ENCODE data around the gene ASIP. TPM values are rescaled to one million over a fixed set of nuclear protein-coding genes. Genes with fewer than 3 reads are reported as not detected.
"Not testable (repeated sequence)": the region's sequence is repeated elsewhere in the genome, so short reads cannot be mapped to it uniquely, and the experiment has no call there.

Gene ASIP, protein sequence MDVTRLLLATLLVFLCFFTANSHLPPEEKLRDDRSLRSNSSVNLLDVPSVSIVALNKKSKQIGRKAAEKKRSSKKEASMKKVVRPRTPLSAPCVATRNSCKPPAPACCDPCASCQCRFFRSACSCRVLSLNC
- not detected for total RNA-seq

DNA sequence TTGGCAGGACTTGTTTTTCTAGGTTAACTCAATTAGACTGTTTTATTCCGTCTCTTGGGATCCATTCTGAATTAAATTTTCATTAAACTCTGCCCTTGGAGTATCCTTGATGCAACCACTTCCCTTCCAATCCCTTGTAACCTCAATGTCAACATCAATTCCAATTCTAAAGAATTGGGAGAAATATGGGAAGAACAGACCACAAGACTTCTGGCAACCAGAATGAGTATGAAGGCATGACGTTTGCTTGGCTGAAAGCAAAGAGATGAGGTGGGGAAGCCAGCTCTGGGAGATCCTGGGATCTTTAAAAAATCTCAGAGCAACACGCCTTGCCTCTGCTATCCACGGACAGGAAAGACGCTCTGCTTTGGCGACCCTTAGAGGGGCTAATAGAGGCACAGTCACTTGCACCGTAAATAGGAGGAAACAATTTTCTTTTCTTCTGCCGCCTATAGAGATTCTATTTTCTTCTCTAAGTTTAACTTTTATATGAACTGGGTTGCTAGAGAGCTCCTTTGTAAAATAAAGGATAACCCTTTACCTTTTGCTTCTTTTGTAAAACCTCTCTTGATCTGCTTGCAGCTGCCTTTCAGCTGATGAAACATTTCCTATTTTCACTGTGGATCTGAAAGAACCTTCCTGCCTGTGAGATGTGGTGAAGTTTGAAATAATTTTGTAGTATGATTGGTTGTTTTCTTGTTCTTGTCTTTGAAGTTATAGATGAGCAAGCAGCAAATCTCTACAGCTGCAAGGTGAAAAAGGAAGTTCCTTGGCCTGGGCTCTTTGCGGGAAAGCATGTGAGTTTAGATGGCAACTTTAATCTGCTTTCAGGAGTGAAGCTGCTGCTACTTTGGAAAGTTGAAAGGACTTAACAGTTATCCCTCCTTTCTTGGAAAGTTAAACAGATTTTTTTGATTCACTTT lies at the start of gene ASIP:
Gene ASIP, plus strand, starts transcription at position 731 of the 923 bp plus-strand sequence. CDS start 18,952 bp downstream, outside the sequence.
- peaks cover 9 to 14% of the 10 kb centered on the region in 2 donors for H3K36me3 Mint-ChIP-seq (ENCODE audit: insufficient read depth in 2 of 2)
- H3K4me3 Mint-ChIP-seq: peak within 1 kb of the TSS; percentile 49 to 64
- H3K27me3 Mint-ChIP-seq (ENCODE audit: low read depth): no peaks in the 10 kb centered on the region
- peaks cover 15% of the 10 kb centered on the region for H3K4me1 Mint-ChIP-seq (ENCODE audit: low read depth)
- DNase-seq (no peak), ATAC-seq (replicated peaks in 1 of 2) (peak in 1 of 2 donors; percentile 40)
- H3K27ac Mint-ChIP-seq: peak within 1 kb of the TSS; percentile 15
- H3K9me3 Mint-ChIP-seq: peaks cover 5 to 11% of the 10 kb centered on the region in 2 donors

DNA sequence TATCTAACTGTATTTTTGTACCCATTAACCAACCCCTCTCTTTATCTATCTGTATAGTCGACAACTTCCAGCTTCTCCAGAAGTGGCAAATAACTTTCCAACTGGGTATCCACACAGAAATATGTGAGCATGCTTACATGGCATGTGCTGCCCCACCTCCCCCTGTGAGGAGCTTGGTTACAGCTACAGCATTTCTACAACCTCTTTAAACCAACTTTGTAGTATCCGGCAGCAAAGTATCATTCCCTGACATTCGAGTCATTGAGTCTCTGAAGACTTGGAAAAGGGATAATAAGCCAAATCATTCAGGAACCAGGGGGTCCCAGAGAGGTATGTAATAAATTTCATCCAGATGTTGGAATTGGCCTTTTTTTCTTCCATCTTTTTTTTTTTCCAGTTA lies 48.2 kb upstream of the ASIP start:
- no peak overlapping the region for H3K4me3 Mint-ChIP-seq
- no peaks in the 10 kb centered on the region for H3K9me3 Mint-ChIP-seq
- H3K4me1 Mint-ChIP-seq (ENCODE audit: low read depth): no peaks in the 10 kb centered on the region
- no peak for ATAC-seq (replicated peaks in 1 of 2)
- no peak for DNase-seq
- no peaks in the 10 kb centered on the region for H3K36me3 Mint-ChIP-seq (ENCODE audit: insufficient read depth in 2 of 2)
- no peak overlapping the region for H3K27ac Mint-ChIP-seq
- H3K27me3 Mint-ChIP-seq (ENCODE audit: low read depth): peaks cover 21% of the 10 kb centered on the region

DNA sequence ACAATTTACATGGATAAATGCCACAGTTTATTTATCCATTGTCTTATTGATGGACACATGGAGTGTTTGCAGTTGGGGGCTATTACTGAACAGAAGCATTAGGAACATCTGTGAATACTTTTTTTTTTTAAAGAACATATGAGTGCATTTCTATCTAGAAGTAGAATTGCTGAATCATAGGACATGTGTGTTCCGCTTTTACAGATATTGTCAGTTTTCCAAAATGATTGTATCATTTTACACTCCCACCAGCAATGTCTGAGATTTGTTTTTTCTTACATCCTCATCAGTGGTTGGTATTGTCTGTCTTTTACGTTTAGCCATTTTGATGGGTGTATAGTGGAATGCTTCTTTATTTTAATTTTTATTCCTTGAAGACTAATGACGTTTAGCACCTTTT lies 42.0 kb upstream of the ASIP start:
- Mint-ChIP-seq H3K27ac (no peak overlapping the region), H3K9me3 (no peaks in the 10 kb centered on the region), H3K4me3 (no peak overlapping the region), H3K27me3 (ENCODE audit: low read depth) (peaks cover 10% of the 10 kb centered on the region), H3K36me3 (ENCODE audit: insufficient read depth in 2 of 2) (no peaks in the 10 kb centered on the region), H3K4me1 (ENCODE audit: low read depth) (no peaks in the 10 kb centered on the region)
- no peak for DNase-seq
- no peak for ATAC-seq (replicated peaks in 1 of 2)

DNA sequence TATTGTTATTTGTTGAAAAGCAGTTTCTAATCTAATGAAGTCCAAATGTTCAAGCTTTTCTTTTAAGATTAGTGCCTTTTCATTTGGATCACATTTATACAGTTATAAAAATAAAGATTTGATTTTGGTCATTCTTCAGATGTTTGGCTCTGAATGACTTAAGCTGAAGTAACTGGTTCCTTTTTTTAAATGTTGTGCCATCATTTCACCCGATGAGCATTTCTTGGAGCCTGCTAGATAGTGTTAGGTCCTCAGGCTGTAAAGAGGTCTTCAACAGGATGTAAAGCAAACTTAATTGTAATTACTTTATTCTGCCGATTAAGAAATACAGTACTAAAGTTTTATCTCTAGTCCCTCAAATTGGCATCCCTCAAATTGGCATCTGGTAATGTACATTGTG lies 41.2 kb upstream of the ASIP start:
- Mint-ChIP-seq H3K36me3 (ENCODE audit: insufficient read depth in 2 of 2) (no peaks in the 10 kb centered on the region), H3K4me3 (no peak overlapping the region), H3K9me3 (no peaks in the 10 kb centered on the region), H3K27me3 (ENCODE audit: low read depth) (peaks cover 8% of the 10 kb centered on the region), H3K27ac (no peak overlapping the region), H3K4me1 (ENCODE audit: low read depth) (no peaks in the 10 kb centered on the region)
- no peak for ATAC-seq (replicated peaks in 1 of 2)
- no peak for DNase-seq

DNA sequence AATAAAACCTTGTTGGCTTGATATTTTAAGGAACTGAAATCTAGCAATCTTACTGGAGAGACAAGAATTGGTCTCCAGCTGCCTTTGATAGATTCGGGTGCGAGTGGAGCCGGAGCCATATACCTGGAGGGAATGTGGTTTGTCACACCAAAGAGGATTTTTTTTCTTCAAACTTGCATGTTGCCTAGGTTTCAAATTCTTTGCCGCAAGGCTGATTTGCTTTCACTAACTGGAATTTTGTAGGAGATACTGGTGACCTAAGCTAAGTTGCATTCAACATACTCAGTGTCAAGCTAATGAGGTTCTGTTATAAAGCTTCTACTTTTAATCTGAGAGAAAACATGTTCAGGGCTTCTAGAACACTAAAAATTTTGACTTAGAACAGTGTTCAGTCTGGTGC lies 39.7 kb upstream of the ASIP start:
- H3K27me3 Mint-ChIP-seq (ENCODE audit: low read depth): no peaks in the 10 kb centered on the region
- H3K27ac Mint-ChIP-seq: no peak overlapping the region
- H3K4me1 Mint-ChIP-seq (ENCODE audit: low read depth): no peaks in the 10 kb centered on the region
- no peak overlapping the region for H3K4me3 Mint-ChIP-seq
- H3K9me3 Mint-ChIP-seq: no peaks in the 10 kb centered on the region
- DNase-seq: no peak
- ATAC-seq (replicated peaks in 1 of 2): no peak
- no peaks in the 10 kb centered on the region for H3K36me3 Mint-ChIP-seq (ENCODE audit: insufficient read depth in 2 of 2)

DNA sequence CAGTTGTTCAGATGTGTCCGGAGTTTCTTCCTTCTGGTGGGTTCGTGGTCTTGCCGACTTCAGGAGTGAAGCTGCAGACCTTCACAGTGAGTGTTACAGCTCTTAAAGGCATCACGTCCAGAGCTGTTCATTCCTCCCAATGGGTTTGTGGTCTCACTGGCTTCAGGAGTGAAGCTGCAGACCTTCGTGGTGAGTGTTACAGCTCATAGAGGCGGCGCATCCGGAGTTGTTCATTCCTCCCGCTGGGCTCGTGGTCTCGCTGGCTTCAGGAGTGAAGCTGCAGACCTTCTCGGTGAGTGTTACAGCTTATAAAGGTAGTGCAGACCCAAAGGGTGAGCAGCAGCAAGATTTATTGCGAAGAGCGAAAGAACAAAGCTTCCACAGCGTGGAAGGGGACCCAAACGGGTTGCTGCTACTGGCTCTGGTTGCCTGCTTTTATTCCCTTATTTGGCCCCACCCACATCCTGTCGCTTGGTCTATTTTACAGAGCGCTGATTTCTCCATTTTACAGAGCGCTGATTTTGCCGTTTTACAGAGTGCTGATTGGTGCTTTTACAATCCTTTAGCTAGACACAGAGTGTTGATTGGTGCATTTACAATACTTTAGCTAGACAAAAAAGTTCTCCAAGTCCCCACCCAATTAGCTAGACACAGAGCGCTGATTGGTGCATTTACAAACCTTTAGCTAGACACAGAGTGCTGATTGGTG lies 35.9 kb upstream of the ASIP start:
- peak overlapping the region; percentile 64 to 65 for H3K4me3 Mint-ChIP-seq
- H3K36me3 Mint-ChIP-seq (ENCODE audit: insufficient read depth in 2 of 2); H3K27ac Mint-ChIP-seq; H3K9me3 Mint-ChIP-seq; H3K4me1 Mint-ChIP-seq (ENCODE audit: low read depth); H3K27me3 Mint-ChIP-seq (ENCODE audit: low read depth): not testable (repeated sequence)
- ATAC-seq (replicated peaks in 1 of 2): peak; percentile 25 to 37
- peak; percentile 5 to 12 for DNase-seq

DNA sequence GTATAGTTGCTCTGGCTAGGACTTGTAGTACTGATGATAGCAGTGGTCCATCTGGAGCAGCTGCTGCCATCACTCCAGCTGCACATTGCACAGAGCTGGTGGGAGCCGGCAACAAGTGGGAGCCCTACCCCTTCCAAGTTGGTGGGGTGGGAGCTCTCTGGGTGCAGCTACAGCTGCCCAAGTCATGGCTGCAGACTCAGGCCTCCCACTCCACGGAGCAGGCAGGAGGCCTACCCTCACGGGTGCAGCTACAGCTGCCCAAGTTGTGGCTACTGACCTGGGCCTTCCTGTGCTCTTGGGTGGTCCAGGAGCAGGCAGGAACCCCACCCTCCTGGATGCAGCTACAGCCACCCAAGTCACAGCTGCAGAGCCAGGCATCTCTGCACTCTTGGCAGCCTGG lies 32.1 kb upstream of the ASIP start:
- no peaks in the 10 kb centered on the region for H3K27me3 Mint-ChIP-seq (ENCODE audit: low read depth)
- ATAC-seq (replicated peaks in 1 of 2) (no peak), DNase-seq (no peak)
- H3K4me1 Mint-ChIP-seq (ENCODE audit: low read depth): no peaks in the 10 kb centered on the region
- H3K9me3 Mint-ChIP-seq: no peaks in the 10 kb centered on the region
- no peak overlapping the region for H3K27ac Mint-ChIP-seq
- H3K36me3 Mint-ChIP-seq (ENCODE audit: insufficient read depth in 2 of 2): peaks cover 0 to 7% of the 10 kb centered on the region in 2 donors
- H3K4me3 Mint-ChIP-seq: no peak overlapping the region

DNA sequence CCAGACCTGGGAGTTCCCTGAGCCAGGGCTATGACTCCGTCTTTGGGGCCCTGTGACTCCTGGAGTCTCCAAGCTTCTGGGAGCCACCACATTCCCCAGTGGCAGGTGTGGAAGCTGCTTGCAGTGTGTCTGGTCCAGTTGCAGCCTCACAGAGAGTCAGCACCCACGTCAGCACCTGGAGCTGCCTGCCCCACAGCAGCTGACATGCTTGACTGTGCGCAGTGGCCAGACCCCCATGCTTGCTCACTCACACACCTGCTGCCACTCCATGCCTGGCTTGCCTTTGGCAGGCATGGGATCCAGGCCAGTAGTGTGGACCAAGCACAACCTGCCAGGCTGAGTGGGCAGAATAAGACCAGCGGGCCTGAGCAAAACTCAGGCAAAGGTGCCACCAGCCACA lies 31.0 kb upstream of the ASIP start:
- peaks cover 0 to 7% of the 10 kb centered on the region in 2 donors for H3K36me3 Mint-ChIP-seq (ENCODE audit: insufficient read depth in 2 of 2)
- no peaks in the 10 kb centered on the region for H3K27me3 Mint-ChIP-seq (ENCODE audit: low read depth)
- H3K27ac Mint-ChIP-seq: no peak overlapping the region
- H3K4me3 Mint-ChIP-seq: no peak overlapping the region
- no peak for DNase-seq
- no peak for ATAC-seq (replicated peaks in 1 of 2)
- no peaks in the 10 kb centered on the region for H3K4me1 Mint-ChIP-seq (ENCODE audit: low read depth)
- H3K9me3 Mint-ChIP-seq: no peaks in the 10 kb centered on the region

DNA sequence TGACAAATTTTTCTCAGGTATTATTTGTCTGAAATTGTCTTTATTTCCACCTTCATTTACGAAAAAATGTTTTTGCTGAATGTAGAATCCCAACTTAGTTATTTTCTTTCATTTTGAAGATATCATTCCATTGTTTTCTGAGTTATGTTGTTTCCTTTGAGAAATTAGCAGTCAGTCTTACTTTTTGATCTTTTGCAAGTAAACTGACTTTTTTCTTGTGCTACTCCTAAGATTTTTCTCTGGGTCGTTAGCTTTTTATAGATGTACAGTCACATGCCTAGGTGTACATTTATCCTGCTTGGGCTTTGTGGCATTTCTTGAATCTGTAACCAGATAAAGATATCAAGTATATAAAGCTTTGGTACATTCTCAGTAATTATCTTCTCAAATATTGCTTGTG lies 29.6 kb upstream of the ASIP start:
- no peak for DNase-seq
- no peak overlapping the region for H3K27ac Mint-ChIP-seq
- H3K4me1 Mint-ChIP-seq (ENCODE audit: low read depth): no peaks in the 10 kb centered on the region
- H3K4me3 Mint-ChIP-seq: no peak overlapping the region
- H3K9me3 Mint-ChIP-seq: no peaks in the 10 kb centered on the region
- ATAC-seq (replicated peaks in 1 of 2): no peak
- no peaks in the 10 kb centered on the region for H3K27me3 Mint-ChIP-seq (ENCODE audit: low read depth)
- peaks cover 0 to 7% of the 10 kb centered on the region in 2 donors for H3K36me3 Mint-ChIP-seq (ENCODE audit: insufficient read depth in 2 of 2)

DNA sequence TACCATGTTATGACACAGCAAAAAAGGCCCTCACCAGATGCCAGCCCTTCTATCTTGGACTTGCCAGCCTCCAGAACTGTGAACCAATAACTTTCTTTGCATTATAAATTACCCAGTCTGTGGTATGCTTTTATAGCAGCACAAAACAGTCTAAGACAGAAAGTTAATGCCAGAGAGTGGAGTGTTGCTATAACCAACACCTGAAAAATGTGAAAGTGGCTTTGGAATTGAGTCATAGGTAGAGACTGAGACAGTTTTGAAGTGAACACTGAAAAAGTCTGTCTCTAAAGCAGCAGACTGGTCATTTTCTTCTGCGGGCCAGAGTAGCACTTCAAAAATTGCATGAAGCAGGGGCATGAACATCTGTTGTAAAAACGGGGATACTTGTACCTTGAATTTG lies 28.0 kb upstream of the ASIP start:
- peaks cover 7% of the 10 kb centered on the region for H3K27me3 Mint-ChIP-seq (ENCODE audit: low read depth)
- H3K9me3 Mint-ChIP-seq: no peaks in the 10 kb centered on the region
- H3K27ac Mint-ChIP-seq: no peak overlapping the region
- no peak for DNase-seq
- ATAC-seq (replicated peaks in 1 of 2): peak; percentile 39 to 64
- H3K36me3 Mint-ChIP-seq (ENCODE audit: insufficient read depth in 2 of 2): peaks cover 0 to 7% of the 10 kb centered on the region in 2 donors
- no peaks in the 10 kb centered on the region for H3K4me1 Mint-ChIP-seq (ENCODE audit: low read depth)
- no peak overlapping the region for H3K4me3 Mint-ChIP-seq

DNA sequence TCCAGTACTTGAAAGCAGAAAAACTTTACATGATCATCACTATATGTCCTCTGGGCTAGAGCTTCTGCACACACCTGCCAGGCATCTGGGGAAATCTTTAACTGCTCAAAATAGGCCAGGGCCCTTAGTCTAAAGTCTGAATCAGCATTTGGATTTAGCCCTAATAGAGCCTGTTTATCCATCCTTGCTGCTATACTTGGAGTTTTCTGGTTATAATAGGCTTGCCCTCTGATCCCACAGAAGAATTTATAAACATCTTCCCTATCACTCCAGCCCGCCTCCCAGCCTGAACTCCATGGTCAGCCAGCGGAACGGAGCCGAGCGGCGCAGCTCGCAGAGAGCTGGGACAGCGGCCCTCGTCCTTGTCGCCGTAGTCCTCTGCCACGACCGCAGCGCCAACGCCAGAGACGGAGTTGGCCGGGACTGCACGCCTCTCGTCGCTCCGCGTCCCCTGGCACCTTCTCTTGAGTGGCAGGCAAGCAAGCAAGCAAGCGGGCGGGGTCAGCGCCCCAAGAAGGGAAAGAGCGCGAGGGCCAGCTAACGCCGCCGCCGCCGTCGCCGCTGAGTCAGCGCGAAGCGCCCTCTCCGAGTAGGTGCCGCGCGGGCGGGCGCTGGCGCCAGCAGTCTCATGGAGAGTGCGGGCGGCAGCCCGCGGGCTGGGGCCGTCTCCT lies 25.4 kb upstream of the ASIP start:
- ATAC-seq (replicated peaks in 1 of 2): peak; percentile 95 to 96
- no peaks in the 10 kb centered on the region for H3K9me3 Mint-ChIP-seq
- peaks cover 0 to 7% of the 10 kb centered on the region in 2 donors for H3K36me3 Mint-ChIP-seq (ENCODE audit: insufficient read depth in 2 of 2)
- peak; percentile 69 to 76 for DNase-seq
- H3K4me3 Mint-ChIP-seq: peak overlapping the region; percentile 80 to 83
- peaks cover 30% of the 10 kb centered on the region for H3K27me3 Mint-ChIP-seq (ENCODE audit: low read depth)
- H3K4me1 Mint-ChIP-seq (ENCODE audit: low read depth): peaks cover 8% of the 10 kb centered on the region
- H3K27ac Mint-ChIP-seq: no peak overlapping the region

DNA sequence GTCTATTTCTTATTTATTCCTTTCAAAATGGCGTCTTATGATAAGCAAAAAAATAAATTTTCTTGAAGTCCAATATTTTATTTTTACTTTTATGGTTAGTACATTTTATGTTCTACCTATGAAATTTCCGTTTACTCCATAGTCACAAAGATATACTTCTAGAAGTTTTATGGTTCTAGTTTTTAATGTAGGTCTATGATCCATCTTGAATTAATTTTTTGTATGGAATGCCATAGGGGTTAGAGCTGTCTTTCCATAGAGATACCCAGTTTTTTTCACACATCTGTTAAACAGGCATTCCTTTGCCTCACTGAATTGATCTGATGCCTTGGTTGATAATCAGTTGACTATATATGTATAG lies 24.9 kb upstream of the ASIP start:
- Mint-ChIP-seq H3K36me3 (ENCODE audit: insufficient read depth in 2 of 2) (peaks cover 0 to 7% of the 10 kb centered on the region in 2 donors), H3K4me1 (ENCODE audit: low read depth) (peaks cover 13% of the 10 kb centered on the region)

DNA sequence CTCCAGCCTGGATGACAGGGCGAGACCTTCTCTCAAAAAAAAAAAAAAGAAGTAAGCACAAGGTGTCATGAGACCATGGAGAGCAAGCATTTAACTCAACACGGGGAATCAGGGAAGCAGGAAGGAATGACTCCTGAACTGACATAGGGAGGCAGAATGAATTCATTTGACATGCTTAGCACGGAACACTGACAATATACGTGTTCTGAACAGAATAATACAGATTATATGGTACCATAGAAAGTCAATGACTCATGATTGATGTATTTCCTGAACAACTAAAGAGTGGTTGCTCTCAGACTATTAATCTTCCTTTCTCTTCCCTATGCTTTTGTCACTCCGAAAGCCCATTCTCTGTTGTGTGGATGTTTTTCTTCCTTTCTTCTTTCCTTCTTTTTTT lies 20.7 kb upstream of the ASIP start:
- DNase-seq: no peak
- Mint-ChIP-seq H3K27ac (no peak overlapping the region), H3K27me3 (ENCODE audit: low read depth) (peaks cover 39% of the 10 kb centered on the region), H3K4me1 (ENCODE audit: low read depth) (peaks cover 25% of the 10 kb centered on the region), H3K9me3 (no peaks in the 10 kb centered on the region), H3K4me3 (no peak overlapping the region), H3K36me3 (ENCODE audit: insufficient read depth in 2 of 2) (no peaks in the 10 kb centered on the region)
- no peak for ATAC-seq (replicated peaks in 1 of 2)

More for the DNA sequence above, 24.9 kb upstream of the ASIP start:
- H3K4me3 Mint-ChIP-seq: peak overlapping the region; percentile 80 to 83
- H3K27ac Mint-ChIP-seq: no peak overlapping the region
- no peaks in the 10 kb centered on the region for H3K9me3 Mint-ChIP-seq
- H3K27me3 Mint-ChIP-seq (ENCODE audit: low read depth): peaks cover 35% of the 10 kb centered on the region
- ATAC-seq (replicated peaks in 1 of 2) (no peak), DNase-seq (no peak)

Data from activated T-cell treated with anti-CD3 and anti-CD28 coated beads, Interleukin-2, amount 50 U/mL, for 72 hours (primary cell).